Fibroblast of lung (primary cell): ENCODE data around the gene BTN2A1. TPM values are rescaled to one million over a fixed set of nuclear protein-coding genes. Genes with fewer than 3 reads are reported as not detected.
"Not testable (repeated sequence)": the region's sequence is repeated elsewhere in the genome, so short reads cannot be mapped to it uniquely, and the experiment has no call there.

Source experiments
- DNase-seq, 2 donors: peaks; one replicate each; pipeline versions ENCODE4 v3.0.0 to v3.0.0-alpha.2; 2010; ENCODE audit warnings: low read depth in 2 of 2
- H2AFZ ChIP-seq: 2 replicates; pipeline ENCODE4 v1.5.1; 2012; ENCODE audit warnings: low read length, control low read depth, inconsistent platforms
- H3K27ac ChIP-seq: 2 replicates; pipeline ENCODE4 v1.5.1; 2011; ENCODE audit warnings: low read length, control low read depth; ENCODE audit not compliant: insufficient read depth
- H3K27me3 ChIP-seq: 2 replicates; pipeline ENCODE4 v1.5.1; 2011; ENCODE audit warnings: mild to moderate bottlenecking, low read length; ENCODE audit not compliant: control insufficient read depth, insufficient read depth
- H3K36me3 ChIP-seq: 2 replicates; pipeline ENCODE4 v1.5.1; 2011; ENCODE audit warnings: low read length; ENCODE audit not compliant: control insufficient read depth, insufficient read depth
- H3K4me1 ChIP-seq: 2 replicates; pipeline ENCODE4 v1.5.1; 2011; ENCODE audit warnings: low read length; ENCODE audit not compliant: control insufficient read depth, insufficient read depth; ENCODE audit errors: extremely low read depth
- H3K4me2 ChIP-seq: 2 replicates; pipeline ENCODE4 v1.5.1; 2011; ENCODE audit warnings: low read length, control low read depth; ENCODE audit not compliant: insufficient read depth; ENCODE audit errors: extremely low read depth
- H3K4me3 ChIP-seq, 4 experiments: fragments of 200-600 bp in 1 of 4; sonication (generic) in 1 of 4; replicated peaks in 1 of 4; 2 replicates each; pipeline ENCODE4 v1.5.1; 2011 to 2016; ENCODE audit warnings: low read length in 4 of 4, low read depth in 3 of 4, mild to moderate bottlenecking in 3 of 4, control low read depth in 2 of 4, inconsistent platforms in 1 of 4, mixed read lengths in 1 of 4; ENCODE audit not compliant: insufficient read depth in 1 of 4; ENCODE audit errors: control extremely low read depth in 1 of 4
- H3K79me2 ChIP-seq: 2 replicates; pipeline ENCODE4 v1.5.1; 2012; ENCODE audit warnings: mild to moderate bottlenecking, low read length, inconsistent platforms; ENCODE audit not compliant: control insufficient read depth, insufficient read depth
- H3K9ac ChIP-seq: 2 replicates; pipeline ENCODE4 v1.5.1; 2011; ENCODE audit warnings: mild to moderate bottlenecking, low read length, control low read depth; ENCODE audit not compliant: insufficient read depth
- H3K9me3 ChIP-seq: 2 replicates; pipeline ENCODE4 v1.5.1; 2012; ENCODE audit warnings: low read depth, low read length; ENCODE audit not compliant: control insufficient read depth, insufficient read depth
- H4K20me1 ChIP-seq: 2 replicates; pipeline ENCODE4 v1.5.1; 2011; ENCODE audit warnings: low read length; ENCODE audit not compliant: control insufficient read depth, insufficient read depth; ENCODE audit errors: extremely low read depth
- EZH2 ChIP-seq: IDR thresholded peaks from 2 replicates; pipeline ENCODE4 v1.5.1; 2012; ENCODE audit warnings: low read length, control low read depth, mild to moderate bottlenecking; ENCODE audit errors: missing control alignments
- polyA plus RNA-seq, 2 donors: library from polyadenylated mRNA; depleted of rRNA in 1 of 2; stranded (reverse) in 1 of 2; unstranded in 1 of 2; fragments of >200 nt; gene quantifications; 2 replicates each; pipeline ENCODE4 v1.2.1, GENCODE V29; 2011 to 2012; ENCODE audit warnings: missing spikeins in 1 of 2
- total RNA-seq: library from RNA; depleted of rRNA; stranded (reverse); fragments of >200 nt; gene quantifications from 2 replicates; pipeline ENCODE4 v1.2.1, GENCODE V29; 2014
- TF ChIP-seq, protein P1 (sequence below), 2 donors: IDR thresholded peaks in 1 of 2; conservative IDR thresholded peaks in 1 of 2; 1 replicate in 1 of 2; 2 replicates in 1 of 2; pipeline ENCODE4 v1.5.1; 2011 to 2012; ENCODE audit warnings: low read length in 2 of 2, control low read depth in 1 of 2, inconsistent platforms in 1 of 2, low read depth in 1 of 2, mild to moderate bottlenecking in 1 of 2

The BTN2A1 gene
- total and polyA plus RNA-seq, 2 donors (not counting 1 experiment from before 2014, with no cell fraction given) = 14.9 to 26.4 TPM

DNA sequence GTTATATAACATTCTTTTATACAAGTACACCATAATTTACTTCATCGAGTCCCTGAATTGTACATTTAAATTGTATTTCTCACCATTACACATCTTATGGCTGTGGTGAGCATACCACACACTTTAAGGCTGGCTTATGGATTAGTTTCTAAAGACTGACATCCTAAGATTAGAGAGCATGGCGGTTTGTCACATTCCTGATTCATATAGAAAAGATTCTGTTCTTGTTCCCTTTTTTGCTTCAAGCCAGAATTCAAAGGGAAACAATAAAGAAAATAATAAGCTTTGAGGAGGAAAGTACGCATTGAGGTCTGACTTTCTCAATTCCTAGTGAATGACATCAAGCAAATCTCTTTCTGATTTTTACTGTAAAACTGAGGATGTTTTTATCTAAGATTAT is 44.9 kb downstream of the BTN2A1 start:
- H3K4me1 ChIP-seq = no peaks in the 10 kb centered on the region
- no peak for DNase-seq
- peaks cover 26% of the 10 kb centered on the region for H3K27me3 ChIP-seq
- no peaks in the 10 kb centered on the region for H4K20me1 ChIP-seq
- H3K9me3 ChIP-seq = no peaks in the 10 kb centered on the region
- H2AFZ ChIP-seq = no peak overlapping the region
- no peak overlapping the region for H3K4me2 ChIP-seq
- no peak overlapping the region for H3K9ac ChIP-seq
- H3K79me2 ChIP-seq = no peaks in the 10 kb centered on the region
- no peaks in the 10 kb centered on the region for H3K36me3 ChIP-seq
- no peak overlapping the region for H3K27ac ChIP-seq
- TF ChIP-seq, protein P1, sequence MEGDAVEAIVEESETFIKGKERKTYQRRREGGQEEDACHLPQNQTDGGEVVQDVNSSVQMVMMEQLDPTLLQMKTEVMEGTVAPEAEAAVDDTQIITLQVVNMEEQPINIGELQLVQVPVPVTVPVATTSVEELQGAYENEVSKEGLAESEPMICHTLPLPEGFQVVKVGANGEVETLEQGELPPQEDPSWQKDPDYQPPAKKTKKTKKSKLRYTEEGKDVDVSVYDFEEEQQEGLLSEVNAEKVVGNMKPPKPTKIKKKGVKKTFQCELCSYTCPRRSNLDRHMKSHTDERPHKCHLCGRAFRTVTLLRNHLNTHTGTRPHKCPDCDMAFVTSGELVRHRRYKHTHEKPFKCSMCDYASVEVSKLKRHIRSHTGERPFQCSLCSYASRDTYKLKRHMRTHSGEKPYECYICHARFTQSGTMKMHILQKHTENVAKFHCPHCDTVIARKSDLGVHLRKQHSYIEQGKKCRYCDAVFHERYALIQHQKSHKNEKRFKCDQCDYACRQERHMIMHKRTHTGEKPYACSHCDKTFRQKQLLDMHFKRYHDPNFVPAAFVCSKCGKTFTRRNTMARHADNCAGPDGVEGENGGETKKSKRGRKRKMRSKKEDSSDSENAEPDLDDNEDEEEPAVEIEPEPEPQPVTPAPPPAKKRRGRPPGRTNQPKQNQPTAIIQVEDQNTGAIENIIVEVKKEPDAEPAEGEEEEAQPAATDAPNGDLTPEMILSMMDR (conservative IDR thresholded peaks at IDR 0.05 in 1 of 2, IDR thresholded peaks at IDR 0.05 in 1 of 2; ENCODE audit: low read depth in 1 of 2, low read length in 2 of 2) = no peak
- TF ChIP-seq EZH2 = no peak
- H3K4me3 ChIP-seq = no peak overlapping the region

DNA sequence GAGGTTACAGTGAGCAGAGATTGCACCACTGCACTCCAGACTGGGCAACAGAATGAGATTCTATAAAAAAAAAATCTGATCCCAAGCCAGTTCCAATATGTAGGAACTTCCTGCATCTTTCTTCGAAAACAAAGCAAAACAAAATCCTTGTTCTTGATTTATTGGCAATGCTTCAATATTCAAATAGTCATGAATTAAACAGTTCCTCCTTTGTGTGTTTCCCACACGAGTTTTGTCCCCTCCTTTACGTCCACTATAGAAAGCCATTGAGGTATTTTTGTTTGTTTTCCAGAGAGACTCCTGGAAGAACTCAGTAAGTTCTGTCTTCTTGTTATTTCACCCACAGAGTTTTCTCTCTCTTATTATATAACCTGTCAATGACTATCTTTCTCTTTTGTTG is 49.9 kb downstream of the BTN2A1 start:
- DNase-seq = no peak
- Histone ChIP-seq H3K4me3 (no peak overlapping the region), H3K4me2 (no peak overlapping the region), H3K9me3 (no peaks in the 10 kb centered on the region), H2AFZ (no peak overlapping the region), H3K27ac (no peak overlapping the region), H3K27me3 (peaks cover 9% of the 10 kb centered on the region), H3K4me1 (no peaks in the 10 kb centered on the region), H3K9ac (no peak overlapping the region), H3K79me2 (no peaks in the 10 kb centered on the region), H4K20me1 (no peaks in the 10 kb centered on the region), H3K36me3 (no peaks in the 10 kb centered on the region)
- TF ChIP-seq EZH2 = no peak
- TF ChIP-seq, protein P1 (conservative IDR thresholded peaks at IDR 0.05 in 1 of 2, IDR thresholded peaks at IDR 0.05 in 1 of 2; ENCODE audit: low read depth in 1 of 2, low read length in 2 of 2) = no peak

DNA sequence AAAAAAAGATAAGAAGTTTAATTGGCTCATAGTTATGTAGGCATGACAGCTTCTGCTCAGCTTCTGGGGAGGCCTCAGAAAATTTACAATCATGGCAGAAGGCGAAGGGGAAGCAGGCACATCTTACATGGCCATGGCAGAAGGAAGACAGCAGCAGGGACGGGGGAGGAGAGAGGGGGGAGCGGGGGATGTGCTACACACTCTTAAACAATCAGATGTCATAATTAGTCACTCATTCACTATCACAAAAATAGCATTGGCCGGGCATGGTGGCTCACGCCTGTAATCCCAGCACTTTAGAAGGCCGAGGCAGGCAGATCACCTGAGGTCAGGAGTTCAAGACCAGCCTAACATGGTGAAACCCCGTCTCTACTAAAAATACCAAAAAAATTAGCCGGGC is 53.3 kb downstream of the BTN2A1 start:
- H4K20me1 ChIP-seq, H3K4me1 ChIP-seq, H3K36me3 ChIP-seq, DNase-seq, H3K4me2 ChIP-seq, H3K9ac ChIP-seq, H2AFZ ChIP-seq, H3K27me3 ChIP-seq, H3K27ac ChIP-seq, H3K79me2 ChIP-seq, H3K9me3 ChIP-seq, H3K4me3 ChIP-seq: not testable (repeated sequence)
